ENCODE data around the gene CADM1.

Gene CADM1

DNA sequence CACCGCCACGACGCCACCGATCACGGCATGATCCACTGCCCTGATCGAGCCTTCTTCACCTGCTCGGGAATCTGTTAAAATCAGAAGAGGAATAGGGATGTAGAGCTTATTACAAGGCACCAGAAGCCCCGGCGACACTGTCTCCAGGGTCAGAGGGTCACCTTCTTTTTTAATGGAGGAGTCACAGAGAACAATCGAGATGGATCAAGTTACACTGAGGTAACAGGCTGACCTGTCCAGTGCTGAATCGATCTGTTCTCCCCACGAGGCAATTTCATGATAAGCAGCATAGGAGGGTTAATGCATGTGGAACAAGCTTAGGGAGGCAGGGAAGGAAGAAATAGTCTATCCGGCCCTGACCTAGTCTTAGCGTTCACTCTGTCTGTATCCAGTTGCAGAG is 325.5 kb downstream of the CADM1 start:
- DNase-seq (ENCODE audit: low spot score) = no peak

DNA sequence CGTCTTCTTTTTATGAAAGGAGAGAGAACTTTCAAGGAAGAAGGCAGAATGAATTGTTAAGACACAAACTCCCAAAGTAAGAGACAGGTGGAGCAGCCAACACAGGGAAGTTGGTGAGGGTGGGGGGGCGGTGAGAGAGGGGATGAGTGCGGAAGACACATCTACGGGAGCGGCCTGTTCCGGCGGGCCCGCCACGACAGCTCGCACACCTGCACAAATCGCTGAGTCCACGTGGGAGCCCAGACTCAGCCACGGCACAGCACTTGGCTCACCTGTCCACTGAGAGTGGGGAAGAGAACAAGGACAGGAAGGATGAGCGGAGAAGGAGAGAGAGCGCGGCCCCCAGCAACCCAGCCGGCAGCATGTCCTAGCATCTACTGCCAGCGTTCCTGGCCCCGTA is 331.1 kb downstream of the CADM1 start:
- DNase-seq (ENCODE audit: low spot score) = no peak

GRCh38 chr11:115170133-115170815 is 333.9 kb downstream of the CADM1 start:
- DNase-seq (ENCODE audit: low spot score) = peak; percentile 34

GRCh38 chr11:115169251-115169650 is 335.0 kb downstream of the CADM1 start:
- no peak for DNase-seq (ENCODE audit: low spot score)

GRCh38 chr11:115168686-115169085 is 335.5 kb downstream of the CADM1 start:
- no peak for DNase-seq (ENCODE audit: low spot score)

- DNase-seq (ENCODE audit: low spot score) = no peak
Measured at GRCh38 chr11:115168229-115168671, 336.0 kb downstream of the CADM1 start.

DNA sequence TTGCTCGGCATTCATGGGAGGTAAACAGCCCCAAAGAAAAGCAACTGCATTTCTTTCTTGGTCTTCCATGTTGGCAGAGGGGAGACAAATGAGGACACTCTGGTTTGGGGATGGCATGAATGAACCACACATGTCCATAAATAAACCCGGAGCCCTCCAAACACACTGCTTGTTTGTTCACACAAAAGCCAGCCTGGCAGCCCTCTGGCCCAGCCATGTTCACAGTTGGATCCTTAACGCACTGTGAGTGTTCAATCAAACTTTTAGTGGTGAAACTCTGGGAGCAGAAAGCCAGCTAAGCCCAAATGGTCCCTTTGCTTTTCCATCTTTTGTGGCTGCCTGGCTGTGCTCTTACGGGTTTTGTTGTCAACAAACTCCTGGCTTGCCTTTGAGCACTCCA is 336.8 kb downstream of the CADM1 start:
- DNase-seq (ENCODE audit: low spot score) = no peak

GRCh38 chr11:115166820-115167219 is 337.4 kb downstream of the CADM1 start:
- no peak for DNase-seq (ENCODE audit: low spot score)

GRCh38 chr11:115164774-115165173 is 339.4 kb downstream of the CADM1 start:
- no peak for DNase-seq (ENCODE audit: low spot score)

- DNase-seq (ENCODE audit: low spot score) = no peak
Measured at GRCh38 chr11:115162919-115163318, 341.3 kb downstream of the CADM1 start.

DNA sequence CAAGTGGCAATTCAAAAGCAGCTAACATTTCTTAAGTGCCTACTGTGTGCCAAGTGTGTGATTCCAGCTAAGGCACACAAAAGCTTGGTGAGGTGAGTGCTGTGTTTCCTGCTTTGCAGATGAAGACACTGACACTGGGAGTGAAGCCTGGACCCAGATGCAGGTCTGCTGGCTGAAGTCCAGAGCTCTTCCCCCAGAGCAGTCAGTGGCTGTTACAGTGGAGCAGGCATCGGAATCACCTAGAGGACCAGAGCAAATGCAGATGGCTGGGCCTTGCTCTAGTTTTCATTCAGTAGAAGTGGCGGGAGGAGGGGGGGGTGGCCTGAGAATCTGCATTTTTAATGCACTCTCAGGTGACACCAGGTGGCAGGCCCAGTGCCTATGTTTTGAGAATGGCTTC is 342.3 kb downstream of the CADM1 start:
- DNase-seq (ENCODE audit: low spot score) = no peak

DNA sequence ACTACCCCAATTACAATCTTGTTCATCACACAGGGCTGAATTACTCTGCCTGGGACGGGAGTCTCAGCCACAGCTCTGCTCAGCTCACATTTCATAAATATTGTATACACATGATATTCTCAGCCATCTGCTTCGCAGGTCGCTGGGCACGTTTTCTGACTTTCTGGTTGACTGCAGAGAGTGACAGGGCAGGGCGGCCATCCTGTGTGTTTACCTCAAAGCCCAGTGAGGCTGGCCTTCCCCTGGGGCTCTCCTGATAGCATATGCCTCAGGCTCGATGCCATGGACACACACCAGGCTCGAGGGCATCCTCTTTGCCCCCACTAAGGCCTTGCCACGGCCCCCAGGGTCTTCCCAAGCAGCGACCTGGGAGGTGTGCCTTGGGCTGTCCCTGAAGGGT is 345.0 kb downstream of the CADM1 start:
- no peak for DNase-seq (ENCODE audit: low spot score)

DNA sequence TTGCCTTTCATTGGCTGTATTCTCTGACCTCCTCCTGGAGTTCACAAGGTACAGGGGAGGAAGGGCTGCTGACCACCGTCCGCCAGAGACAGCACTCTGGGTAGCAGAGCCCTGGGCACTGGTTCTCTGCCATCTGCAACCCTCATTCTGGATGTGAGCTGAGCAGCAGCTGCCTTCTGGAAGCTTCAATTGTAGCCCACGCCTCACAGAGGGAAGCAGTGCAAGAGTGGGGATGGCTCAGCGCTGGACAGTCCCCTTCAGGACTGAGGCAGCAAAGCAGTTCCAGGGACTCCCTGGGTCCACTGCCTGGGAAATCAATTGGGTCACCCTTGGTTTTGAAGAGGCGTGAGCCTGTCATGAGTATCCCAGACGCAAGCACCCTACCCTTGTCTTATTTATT is 346.2 kb downstream of the CADM1 start:
- no peak for DNase-seq (ENCODE audit: low spot score)

DNA sequence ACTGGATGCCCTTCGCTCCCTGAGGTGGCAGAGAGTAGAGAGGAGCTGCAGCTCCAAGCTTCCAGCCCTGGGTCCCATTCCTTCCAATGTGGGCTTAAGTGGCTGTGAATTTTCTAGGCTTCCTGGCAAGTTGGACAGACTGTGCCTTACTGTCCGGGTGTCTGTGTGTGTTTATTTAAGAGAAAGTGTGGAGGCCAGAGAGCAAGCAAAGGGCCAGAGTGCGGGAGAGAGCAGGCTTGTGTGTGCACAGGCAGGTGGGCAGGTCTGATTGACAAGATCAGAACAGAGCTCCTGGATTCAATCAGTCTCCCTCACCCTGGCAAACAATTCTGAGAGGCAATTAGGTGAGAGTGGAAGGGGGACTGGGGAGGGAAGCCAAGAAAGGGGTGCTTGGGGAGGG is 347.0 kb downstream of the CADM1 start:
- DNase-seq (ENCODE audit: low spot score) = no peak

DNA sequence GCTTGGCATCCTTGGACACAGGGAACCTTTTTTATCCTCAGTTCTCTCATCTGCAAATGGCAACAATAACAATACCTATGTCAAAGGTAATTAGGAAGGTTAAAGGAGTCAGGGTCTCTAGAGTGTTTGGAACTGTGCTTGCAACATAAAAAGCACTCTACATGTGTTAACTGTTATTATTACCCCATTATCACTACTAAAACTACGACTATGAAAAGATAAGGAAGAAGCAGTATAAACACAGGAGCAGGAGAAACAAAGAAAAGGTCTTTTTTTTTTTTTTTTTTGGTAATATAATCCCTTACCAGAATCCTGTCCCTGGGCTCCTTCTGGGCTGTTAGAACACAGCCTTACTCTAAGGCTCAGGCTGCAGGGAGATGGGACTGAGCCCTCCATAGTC is 348.2 kb downstream of the CADM1 start:
- DNase-seq (ENCODE audit: low spot score) = no peak

GRCh38 chr11:115155320-115155719 is 348.9 kb downstream of the CADM1 start:
- DNase-seq (ENCODE audit: low spot score) = no peak

DNA sequence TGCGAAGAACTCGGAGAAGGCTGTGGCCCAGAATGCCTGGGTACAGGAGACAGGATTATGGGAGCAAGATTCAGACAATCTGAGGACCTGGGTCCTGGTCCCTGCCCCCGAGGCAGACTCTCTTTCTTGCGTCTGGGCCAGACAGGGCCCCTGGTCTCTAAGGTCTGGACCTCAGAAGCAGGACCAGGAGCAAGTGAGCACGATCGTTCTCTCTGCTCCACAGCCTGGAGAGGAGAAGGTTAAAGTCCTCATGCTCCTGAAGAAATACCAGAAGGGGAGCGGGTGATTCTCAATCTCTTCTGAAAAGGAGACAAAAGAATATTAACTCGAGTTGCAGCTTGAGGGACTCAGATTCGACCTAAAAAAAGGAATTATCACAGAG is 349.9 kb downstream of the CADM1 start:
- no peak for DNase-seq (ENCODE audit: low spot score)

GRCh38 chr11:115153731-115154354 is 350.4 kb downstream of the CADM1 start:
- no peak for DNase-seq (ENCODE audit: low spot score)

DNA sequence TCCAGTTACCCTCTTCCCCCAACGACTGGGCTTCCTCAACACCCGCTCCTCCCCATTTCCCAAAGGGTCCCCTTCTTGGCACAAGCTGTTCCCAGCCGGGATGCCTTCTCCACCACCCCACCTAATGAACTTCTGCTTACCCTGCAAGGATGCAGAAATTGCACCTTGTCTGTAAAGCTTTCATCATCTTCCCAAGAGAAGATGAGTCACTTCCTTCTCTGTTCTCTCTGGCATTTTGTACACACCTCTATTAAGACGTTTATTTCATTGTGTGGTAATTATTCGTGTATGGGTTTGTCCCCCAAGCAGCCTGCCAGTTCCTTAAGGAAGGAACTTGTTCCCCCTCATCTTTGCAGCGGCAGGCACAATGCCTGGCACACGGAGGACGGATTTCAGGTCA is 351.1 kb downstream of the CADM1 start:
- DNase-seq (ENCODE audit: low spot score) = no peak

DNA sequence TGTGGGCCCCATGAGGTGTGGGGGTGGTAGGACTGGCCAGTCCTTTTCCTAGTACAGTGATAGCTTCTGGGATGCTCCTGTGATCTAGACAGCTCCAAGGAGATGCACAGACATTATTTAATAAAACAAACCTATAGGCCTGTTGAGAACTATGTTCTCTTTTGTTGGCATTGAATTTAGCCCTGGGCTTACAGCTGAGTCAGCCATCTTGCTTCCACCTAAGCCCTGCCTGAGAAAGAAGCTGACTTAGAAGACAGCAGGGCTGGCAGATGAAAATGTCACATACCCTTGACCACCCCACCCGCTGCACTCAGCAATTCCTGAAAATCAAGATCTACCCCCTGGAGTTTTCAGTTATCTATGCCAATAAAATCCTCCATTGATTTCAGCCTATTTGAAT is 353.2 kb downstream of the CADM1 start:
- no peak for DNase-seq (ENCODE audit: low spot score)

- DNase-seq (ENCODE audit: low spot score) = no peak
Measured at GRCh38 chr11:115148691-115149090, 355.5 kb downstream of the CADM1 start.

DNA sequence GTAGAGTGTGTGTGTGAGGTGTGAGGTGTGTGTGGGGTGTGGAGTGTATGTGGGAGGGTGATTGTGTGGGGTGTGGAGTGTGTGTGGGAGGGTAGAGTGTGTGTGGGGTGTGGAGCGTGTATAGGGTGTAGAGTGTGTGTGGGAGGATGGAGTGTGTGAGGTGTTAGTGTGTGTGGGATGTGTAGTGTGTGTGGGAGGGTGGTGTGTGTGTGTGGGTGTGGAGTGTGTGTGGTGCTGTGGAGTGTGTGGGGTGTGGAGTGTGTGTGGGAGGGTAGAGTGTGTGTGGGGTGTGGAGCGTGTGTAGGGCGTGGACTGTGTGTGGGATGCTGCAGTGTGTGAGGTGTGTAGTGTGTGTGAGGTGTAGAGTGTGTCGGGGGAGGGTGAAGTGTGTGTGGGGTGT is 356.1 kb downstream of the CADM1 start:
- DNase-seq (ENCODE audit: low spot score) = no peak

DNA sequence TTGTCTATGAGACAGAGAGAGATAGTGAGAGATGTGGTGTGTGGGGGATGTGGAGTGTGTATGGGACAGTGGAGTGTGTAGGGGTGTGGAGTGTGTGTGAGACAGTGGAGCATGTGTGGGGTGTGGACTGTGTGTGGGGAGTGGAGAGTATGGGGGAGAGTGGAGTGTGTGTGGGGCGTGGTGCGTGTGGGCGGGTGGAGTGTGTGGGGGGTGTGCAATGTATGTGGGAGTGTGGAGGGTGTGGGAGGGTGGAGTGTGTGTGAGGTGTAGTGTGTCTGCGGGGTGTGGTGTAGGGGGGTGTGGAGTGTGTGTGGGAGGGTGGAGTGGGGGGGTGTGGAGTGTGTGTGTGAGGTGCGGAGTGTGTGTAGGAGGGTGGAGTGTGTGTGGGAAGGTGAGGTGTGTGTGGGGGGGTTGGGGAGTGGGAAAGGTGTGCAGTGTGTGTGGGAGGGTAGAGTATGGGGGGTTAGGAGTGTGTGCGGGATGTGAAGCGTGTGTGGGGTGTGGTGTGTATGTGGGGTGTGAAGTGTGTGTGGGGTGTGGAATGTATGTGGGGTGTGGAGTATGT is 356.9 kb downstream of the CADM1 start:
- no peak for DNase-seq (ENCODE audit: low spot score)

DNA sequence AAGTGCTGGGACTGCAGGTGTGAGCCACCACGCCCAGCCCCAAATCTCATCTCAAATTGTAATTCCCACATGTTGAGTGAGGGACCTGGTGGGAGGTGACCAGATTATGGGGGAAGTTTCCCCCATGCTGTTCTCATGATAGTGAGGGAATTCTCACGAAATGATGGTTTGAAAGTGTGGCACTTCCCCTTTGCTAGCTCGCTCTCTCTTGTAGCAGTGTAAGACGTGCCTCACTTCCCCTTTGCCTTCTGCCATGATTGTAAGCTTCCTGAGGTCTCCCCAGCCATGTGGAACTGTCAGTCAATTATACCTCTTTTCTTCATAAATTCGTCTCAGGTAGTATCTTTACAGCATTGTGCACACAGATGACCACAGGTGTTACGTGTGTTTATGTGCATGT is 357.8 kb downstream of the CADM1 start:
- DNase-seq (ENCODE audit: low spot score) = no peak

Measured in kidney capillary endothelial cell (primary cell).